Measurements from ENCODE around the gene CEMIP2.

Gene CEMIP2

DNA sequence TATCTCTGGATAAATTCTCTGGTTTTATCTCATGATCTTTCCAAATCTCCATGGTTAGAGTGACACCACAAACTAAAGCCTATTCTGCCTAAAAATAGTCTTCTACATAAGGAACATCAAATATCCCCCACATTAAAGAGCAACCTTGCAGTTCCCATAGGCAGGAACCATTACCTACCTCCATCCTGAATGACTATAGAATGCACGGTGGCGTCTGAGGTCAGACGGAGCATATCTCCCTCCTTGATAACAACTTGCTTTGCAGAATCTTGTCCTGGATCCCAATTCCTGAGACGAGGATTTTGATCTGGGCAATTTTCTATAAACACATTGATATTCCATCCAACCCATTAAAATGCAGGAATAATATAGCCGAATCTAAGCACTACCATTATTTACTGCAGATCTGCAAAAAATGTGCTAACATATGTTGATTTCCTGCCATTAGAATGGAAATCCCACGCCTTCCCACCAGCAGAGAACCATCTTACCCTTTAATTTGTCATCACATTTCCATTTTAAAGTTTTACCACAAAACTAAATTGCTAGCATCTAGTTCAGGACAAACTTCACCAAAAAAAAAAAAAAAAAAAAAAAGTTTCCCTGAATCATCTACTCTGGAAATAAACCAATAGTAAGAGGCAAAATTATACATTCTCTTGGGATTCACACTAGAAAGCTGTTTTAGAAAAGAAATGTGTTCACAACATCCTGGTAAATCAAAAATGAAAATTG is 22.1 kb downstream of the CEMIP2 start:
- no peak for DNase-seq

- DNase-seq, result no peak
Observed at GRCh38 chr9:71744754-71745521, 23.4 kb downstream of the CEMIP2 start.

DNA sequence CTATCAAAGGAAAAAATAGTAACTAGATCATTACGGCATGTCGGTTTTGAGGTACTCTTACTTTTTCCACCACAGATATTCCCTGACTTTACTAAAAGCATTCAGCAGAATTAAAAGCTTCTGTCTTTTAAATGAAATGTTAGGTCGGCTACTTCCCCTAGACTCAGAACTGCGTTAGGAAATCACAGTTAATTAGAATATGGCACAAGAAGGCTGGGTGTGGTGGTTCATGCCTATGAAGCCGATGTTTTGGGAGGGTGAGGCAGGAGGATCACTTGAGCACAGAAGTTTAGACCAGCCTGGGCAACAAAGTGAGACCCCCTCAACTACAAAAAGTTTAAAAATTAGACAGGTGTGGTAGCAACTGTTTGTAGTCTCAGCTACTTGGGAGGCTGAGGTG is 24.4 kb downstream of the CEMIP2 start:
- DNase-seq, result no peak

- DNase-seq, result no peak
Observed at GRCh38 chr9:71743217-71743705, 25.1 kb downstream of the CEMIP2 start.

GRCh38 chr9:71742703-71743102 is 25.6 kb downstream of the CEMIP2 start:
- no peak for DNase-seq

DNA sequence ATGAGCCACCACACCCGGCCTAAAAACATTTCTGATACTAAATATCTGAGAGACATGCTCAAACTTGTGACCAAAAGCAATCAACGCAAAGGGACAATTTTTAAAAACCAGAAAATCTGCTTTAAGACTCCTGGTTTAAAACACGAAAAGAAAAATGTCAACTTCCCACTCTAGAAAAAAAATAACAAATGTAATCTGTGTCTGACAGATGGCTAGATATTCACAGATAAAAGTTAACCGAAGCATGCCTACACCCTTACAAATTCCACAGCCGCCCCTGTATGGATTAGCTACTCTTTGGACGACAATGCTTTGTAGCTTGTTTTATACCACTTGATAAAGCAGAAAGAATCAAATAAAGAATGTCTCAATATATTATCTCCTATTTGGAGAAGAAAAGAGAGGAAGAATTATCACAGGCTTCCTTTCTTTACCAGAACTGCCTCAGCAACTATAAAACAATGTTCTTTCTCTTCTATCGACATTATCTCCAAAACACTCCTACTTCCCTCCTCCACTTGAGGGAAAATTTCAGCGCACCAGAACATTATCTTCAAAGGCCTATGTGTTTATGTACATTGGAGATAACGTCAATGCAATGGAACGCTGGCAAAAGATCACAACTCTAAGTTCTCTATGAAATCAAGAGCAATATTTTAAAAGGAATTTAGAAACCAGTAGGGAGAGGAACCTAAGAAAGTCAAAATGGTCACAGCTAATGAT is 26.2 kb downstream of the CEMIP2 start:
- no peak for DNase-seq

DNA sequence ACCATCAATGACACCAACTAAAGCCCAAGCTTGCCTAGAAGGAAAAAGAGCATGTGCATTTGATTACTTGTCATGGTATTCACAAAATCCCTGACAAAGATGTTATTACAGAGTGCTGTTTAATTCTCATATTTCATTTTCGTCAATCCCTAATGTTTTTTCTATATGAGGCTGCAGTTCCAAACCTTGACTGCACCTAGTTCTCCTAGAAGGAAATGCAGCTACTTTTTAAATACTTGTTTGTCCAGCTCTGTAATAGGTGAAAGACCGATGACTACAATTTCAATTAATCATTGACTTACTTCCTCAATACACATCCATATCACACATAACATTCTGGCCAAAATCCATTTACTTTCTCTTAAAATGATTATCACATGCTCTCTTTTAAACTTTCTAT is 28.1 kb downstream of the CEMIP2 start:
- no peak for DNase-seq

DNA sequence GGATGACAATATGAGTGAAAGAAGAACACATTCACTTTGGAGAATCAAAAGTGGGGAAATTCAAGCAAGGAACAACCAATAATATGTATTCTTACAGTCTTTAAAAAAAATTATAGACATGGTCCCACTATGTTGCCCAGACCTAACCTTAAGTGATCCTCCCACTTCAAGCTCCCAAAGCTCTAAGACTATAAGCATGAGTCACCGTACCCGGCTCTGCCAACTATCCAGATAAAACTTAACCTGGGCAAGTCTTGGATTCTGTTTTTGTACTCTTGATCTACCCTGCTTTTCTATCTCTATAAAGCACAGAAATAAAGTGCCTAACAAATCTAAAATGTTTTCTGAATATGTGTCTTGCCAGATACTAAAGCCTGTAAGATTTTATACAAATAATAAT is 30.9 kb downstream of the CEMIP2 start:
- DNase-seq, result no peak

DNA sequence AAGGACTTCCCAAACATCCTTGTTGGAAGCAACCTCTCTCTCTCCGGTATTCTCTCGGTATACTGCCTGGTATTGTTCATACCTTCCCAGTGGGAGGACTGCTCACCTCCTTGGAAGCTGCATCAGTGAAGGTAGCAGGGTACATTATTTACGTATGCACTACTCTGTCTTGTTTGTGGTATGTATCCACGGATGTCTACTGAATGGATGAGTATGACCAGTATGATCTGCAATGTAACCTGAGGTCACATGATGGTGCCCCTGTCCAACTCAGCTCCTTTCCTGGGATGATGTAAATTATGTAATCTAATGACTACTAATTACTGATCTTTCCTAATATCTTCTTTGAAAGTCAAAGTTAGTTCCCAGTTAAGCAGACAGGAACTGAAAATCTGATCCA is 32.1 kb downstream of the CEMIP2 start:
- no peak for DNase-seq

DNA sequence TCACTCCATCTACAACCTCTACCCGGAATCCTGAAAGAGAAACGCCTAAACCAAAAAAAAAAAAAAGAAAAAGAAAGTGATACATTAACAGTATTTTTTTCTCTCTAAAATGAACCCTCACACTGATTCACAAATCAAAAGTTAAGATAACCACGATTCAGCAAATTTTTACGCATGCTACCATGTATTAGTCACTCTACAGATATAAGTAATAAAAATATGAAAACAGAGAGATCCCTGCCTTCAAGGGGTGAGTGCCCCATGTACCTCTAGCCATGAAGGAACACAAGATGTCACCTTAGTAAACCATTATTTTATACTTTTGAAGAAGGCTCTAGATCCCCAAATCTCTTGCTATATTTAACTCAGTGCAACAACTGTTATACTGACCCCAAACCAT is 33.4 kb downstream of the CEMIP2 start:
- no peak for DNase-seq

DNA sequence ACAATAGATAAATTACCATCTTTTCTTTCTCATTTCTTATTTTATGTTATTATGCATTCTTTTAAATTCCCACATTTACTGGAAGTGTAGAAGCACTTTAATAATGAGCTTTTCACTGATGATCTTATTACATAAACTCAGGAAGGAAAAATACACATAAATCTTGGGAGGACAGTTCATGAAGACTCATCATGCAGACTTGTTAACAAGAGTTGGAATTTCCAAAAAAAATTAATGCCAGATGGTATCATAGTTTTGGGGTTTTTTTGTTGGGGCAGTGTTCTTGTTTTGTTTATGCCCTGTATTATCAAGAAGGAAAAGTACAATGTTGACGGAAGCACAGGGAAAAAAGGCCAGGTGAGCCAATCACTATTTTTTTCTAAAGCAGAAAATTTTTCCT is 35.1 kb downstream of the CEMIP2 start:
- no peak for DNase-seq

DNA sequence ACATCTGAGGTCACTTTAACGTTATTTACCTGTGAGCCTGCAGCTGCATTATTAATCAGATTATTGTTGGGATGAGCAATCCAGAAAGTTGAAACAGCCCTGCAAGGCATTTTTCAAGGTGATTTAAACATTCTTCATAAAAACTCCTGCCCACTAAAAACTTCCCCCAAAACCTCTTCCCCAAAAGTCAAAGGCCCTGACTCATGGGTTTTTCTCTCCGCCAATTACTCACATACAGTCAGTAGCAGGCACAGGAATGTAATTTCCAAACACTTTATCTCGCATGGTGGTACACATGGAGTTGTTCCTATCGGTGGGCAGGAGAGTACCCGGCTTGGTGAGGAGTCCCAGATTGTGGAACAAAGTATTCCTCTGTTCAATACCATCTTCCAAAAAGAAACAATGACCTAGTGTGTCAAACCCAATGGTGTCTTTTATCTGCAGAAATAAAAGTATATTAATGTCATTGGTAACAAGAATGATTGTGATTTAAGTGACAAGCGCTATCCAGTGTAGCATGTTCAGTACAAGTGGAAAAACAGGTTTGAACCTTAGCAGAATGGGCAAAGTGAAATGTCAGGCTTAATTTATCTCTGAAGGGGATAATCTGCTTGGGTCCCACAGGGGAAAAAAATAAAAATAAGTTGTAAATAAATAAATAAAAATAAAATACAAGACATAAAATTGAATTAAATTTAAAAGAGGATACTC is 38.3 kb downstream of the CEMIP2 start:
- DNase-seq, result no peak

DNA sequence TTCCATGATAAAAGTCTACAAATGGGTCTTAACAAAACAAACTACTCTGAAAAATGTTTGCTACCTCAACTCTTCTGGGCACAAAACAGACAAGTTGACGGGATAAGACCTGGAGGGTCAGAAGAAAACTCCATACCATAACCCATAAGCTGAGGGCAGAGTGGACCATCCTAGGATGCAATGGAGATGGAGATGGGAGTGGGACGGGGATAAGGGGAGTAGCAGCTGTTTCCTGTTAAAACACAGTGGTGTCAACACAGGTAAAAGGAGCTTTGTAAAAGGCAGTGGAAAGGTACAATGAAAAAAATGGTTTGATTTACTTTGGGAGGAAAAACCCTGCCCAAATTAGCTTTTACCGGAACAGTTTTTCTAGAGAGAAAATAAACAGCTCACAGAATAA is 41.6 kb downstream of the CEMIP2 start:
- no peak for DNase-seq

- DNase-seq, result no peak
Observed at GRCh38 chr9:71725590-71726338, 42.5 kb downstream of the CEMIP2 start.

GRCh38 chr9:71721855-71722254 is 46.5 kb downstream of the CEMIP2 start:
- DNase-seq, result no peak

- DNase-seq, result no peak
Observed at GRCh38 chr9:71719562-71719961, 48.8 kb downstream of the CEMIP2 start.

DNA sequence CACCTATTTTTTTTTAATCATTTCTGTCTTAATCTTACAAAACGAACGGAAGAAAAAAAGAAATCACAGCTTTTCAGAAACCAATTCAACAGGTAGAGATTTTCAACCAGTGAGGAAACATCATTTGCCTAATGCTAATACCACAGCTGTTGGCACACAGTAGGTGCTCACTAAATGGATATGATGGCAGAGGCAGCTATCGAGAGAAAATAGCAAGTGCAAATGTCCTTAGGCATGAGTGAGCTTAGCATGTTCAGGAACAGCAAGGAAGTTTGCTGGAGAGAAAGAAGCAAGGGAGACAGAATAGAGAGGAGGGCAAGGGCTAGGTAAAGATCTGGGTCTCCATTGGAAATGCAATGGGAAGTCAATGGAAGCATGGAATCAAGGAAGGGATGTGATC is 49.2 kb downstream of the CEMIP2 start:
- no peak for DNase-seq

DNA sequence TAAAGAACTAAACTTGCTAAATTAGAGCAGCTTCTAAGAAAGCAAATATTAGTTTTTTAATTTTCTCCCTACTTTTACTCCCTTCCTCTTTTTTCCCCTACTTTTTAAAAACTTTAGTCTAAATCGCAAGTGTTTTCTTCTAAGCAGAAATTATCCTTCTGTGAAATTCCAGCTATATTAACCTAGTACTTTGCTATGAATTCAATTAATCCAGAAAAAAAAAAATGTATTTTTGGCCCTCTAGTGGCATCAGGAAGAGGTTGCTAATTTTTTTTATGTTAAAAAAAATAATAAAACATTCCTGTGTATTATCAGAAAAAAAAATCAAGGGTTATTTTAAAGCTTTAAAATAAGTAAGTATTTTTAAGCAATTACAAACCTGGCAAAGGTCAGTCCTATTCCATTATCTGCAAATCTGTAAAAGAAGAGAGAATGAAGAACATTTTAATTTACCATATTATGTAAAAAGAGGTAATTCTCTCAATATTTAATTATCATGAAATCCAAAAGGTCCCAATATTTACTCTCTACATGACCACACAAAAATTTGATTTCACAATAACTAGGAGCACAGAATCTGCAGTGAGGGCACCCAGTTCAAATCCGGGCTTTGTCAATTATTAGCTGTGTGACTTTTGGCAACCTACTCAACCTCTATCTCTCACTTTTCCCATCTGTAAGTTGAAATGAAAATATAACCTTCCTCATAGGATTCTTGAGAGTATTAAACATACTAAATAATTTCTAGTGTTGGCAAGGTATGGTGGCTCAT is 52.0 kb downstream of the CEMIP2 start:
- no peak for DNase-seq

DNA sequence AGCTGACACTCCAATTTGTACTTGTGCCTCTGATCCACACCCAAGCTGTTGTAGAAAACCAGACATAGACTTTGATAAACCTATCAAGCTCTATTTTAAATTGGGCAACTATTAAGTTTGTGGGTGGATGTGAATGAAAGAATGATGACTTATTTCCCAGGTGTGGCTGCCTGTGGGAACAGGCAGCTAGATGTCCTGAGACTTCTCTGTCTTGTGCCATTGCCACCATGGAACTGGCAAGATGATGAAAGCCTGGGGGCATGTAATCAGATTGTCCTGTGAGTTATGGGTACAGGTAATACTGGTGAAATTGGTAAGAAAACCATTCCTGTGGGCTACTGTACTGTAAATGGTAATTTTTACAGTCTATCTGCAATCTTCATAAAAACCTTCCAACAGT is 57.5 kb downstream of the CEMIP2 start:
- DNase-seq, result no peak

GRCh38 chr9:71710201-71710600 is 58.1 kb downstream of the CEMIP2 start:
- DNase-seq, result no peak

GRCh38 chr9:71709384-71709783 is 58.9 kb downstream of the CEMIP2 start:
- DNase-seq, result no peak

DNA sequence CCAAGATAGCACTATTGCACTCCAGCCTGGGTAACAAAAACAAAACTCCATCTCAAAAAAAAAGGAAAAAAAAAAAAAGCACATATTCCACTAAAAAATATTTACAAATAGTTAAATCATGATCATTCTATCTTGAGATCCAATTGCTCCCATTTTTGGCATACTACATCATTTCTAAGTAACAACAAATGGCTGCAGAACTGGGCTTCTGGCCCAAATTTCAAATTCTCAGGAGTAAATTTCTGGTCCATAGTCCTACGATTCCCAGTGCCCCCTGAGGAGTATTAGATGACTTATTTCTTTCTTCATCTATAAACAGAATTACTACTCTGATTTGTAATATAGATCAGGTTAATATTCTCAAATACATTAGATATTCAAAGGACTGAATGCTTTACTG is 62.1 kb downstream of the CEMIP2 start:
- no peak for DNase-seq
